ENCODE results near the gene SMKR1.
A peak's percentile ranks its signal among the peaks of the same experiment; 100 is the strongest.
"Not testable (repeated sequence)": the region's sequence is repeated elsewhere in the genome, so short reads cannot be mapped to it uniquely, and the experiment has no call there.

The SMKR1 gene

GRCh38 chr7:129530795-129531391 lies 28.6 kb downstream of the SMKR1 start:
- no peak for DNase-seq

- no peak for DNase-seq
Observed at GRCh38 chr7:129531721-129532120, 29.4 kb downstream of the SMKR1 start.

- no peak for DNase-seq
Observed at GRCh38 chr7:129532375-129532774, 30.0 kb downstream of the SMKR1 start.

GRCh38 chr7:129534558-129535274 lies 32.4 kb downstream of the SMKR1 start:
- DNase-seq: not testable (repeated sequence)

- DNase-seq: peak; percentile 62
Observed at GRCh38 chr7:129535896-129536295, 33.6 kb downstream of the SMKR1 start.

GRCh38 chr7:129536323-129536722 lies 34.0 kb downstream of the SMKR1 start:
- peak; percentile 19 for DNase-seq

- no peak for DNase-seq
Observed at GRCh38 chr7:129538790-129539189, 36.5 kb downstream of the SMKR1 start.

- DNase-seq: no peak
Observed at GRCh38 chr7:129540340-129540739, 38.0 kb downstream of the SMKR1 start.

GRCh38 chr7:129544700-129545099 lies 42.4 kb downstream of the SMKR1 start:
- no peak for DNase-seq

- no peak for DNase-seq
Observed at GRCh38 chr7:129550693-129551360, 48.5 kb downstream of the SMKR1 start.

GRCh38 chr7:129553899-129554461 lies 51.6 kb downstream of the SMKR1 start:
- peak; percentile 53 for DNase-seq

GRCh38 chr7:129556607-129557133 lies 54.3 kb downstream of the SMKR1 start:
- DNase-seq: no peak

- DNase-seq: no peak
Observed at GRCh38 chr7:129557686-129558481, 55.6 kb downstream of the SMKR1 start.

- DNase-seq: peak; percentile 15
Observed at GRCh38 chr7:129559564-129559963, 57.2 kb downstream of the SMKR1 start.

GRCh38 chr7:129560831-129561230 lies 58.5 kb downstream of the SMKR1 start:
- no peak for DNase-seq

GRCh38 chr7:129561677-129562359 lies 59.5 kb downstream of the SMKR1 start:
- DNase-seq: no peak

All from hematopoietic multipotent progenitor cell treated with erythropoietin and hydrocortisone succinate and interleukin-3 and kit ligand, for 4 days (in vitro differentiated cells).